Measurements from ENCODE around the gene SPARC.
"Not testable (repeated sequence)": the region's sequence is repeated elsewhere in the genome, so short reads cannot be mapped to it uniquely, and the experiment has no call there.

SPARC gene

DNA sequence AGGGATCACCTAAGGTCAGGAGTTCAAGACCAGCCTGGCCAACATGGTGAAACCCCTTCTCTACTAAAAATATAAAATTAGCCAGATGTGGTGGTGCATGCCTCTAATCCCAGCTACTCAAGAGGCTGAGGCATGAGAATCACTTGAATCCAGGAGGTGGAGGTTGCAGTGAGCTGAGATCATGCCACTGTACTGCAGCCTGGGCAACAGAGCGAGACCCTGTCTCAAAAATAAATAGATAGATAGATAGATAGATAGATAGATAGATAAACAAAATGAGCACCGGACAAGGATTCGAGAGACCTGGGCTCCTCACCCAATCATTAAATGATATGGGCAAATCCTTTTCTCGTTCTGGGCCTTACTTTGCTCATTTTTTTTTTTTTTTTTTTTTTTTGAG, 11.4 kb upstream of the SPARC start:
- peaks cover 21% of the 10 kb centered on the region for H3K4me1 ChIP-seq (ENCODE audit: control insufficient read depth, insufficient read depth, low read depth, low read length)
- H3K4me2 ChIP-seq (ENCODE audit: low read length, poor library complexity, severe bottlenecking); H3K23ac ChIP-seq (ENCODE audit: low read length in 2 of 2); H2BK5ac ChIP-seq (ENCODE audit: low read depth, low read length, poor library complexity, severe bottlenecking); DNase-seq; H3K9me3 ChIP-seq (ENCODE audit: control insufficient read depth, low read length); H2AFZ ChIP-seq (ENCODE audit: low read depth, low read length); H3K27me3 ChIP-seq (ENCODE audit: control insufficient read depth in 1 of 2, insufficient read depth in 1 of 2, low read length in 2 of 2); H3K4ac ChIP-seq (ENCODE audit: low read depth in 1 of 2, low read length in 2 of 2); H3K36me3 ChIP-seq (ENCODE audit: control insufficient read depth in 1 of 2, insufficient read depth in 2 of 2, low read depth in 1 of 2, low read length in 2 of 2); H3K4me3 ChIP-seq (ENCODE audit: insufficient read depth in 1 of 2, low read depth in 1 of 2, low read length in 2 of 2); H4K91ac ChIP-seq (ENCODE audit: low read length); H3K79me1 ChIP-seq (replicated peaks; ENCODE audit: low read length, poor library complexity, severe bottlenecking); H3K14ac ChIP-seq (ENCODE audit: low read length in 2 of 2); H4K8ac ChIP-seq (ENCODE audit: low read length): not testable (repeated sequence)
- H2AK5ac ChIP-seq (ENCODE audit: low read length, severe bottlenecking), result peak overlapping the region; percentile 99
- WGBS, result 100% methylated on average over 1 of the region's 4 CpGs
- H3K27ac ChIP-seq (ENCODE audit: low read length, poor library complexity, severe bottlenecking), result peak overlapping the region; percentile 98
- H2BK15ac ChIP-seq (ENCODE audit: low read depth, poor library complexity, severe bottlenecking), result peak overlapping the region; percentile 33
- H2BK12ac ChIP-seq (ENCODE audit: low read length in 2 of 2), result peak overlapping the region; percentile 85 to 100
- peak overlapping the region in 1 of 2 experiments; percentile 98 for H3K18ac ChIP-seq (ENCODE audit: low read depth in 1 of 2, low read length in 2 of 2)
- H3K9ac ChIP-seq (ENCODE audit: low read length), result peak overlapping the region; percentile 95
- peak overlapping the region; percentile 89 for H2BK120ac ChIP-seq (ENCODE audit: low read depth, low read length)

- H2BK120ac ChIP-seq (ENCODE audit: low read depth, low read length), result peak overlapping the region; percentile 89
- H3K4me3 ChIP-seq (ENCODE audit: insufficient read depth in 1 of 2, low read depth in 1 of 2, low read length in 2 of 2), result peak overlapping the region in 1 of 2 experiments; percentile 40
- H3K4ac ChIP-seq (ENCODE audit: low read depth in 1 of 2, low read length in 2 of 2), result peak overlapping the region; percentile 73 to 98
- peak overlapping the region in 1 of 2 experiments; percentile 87 for H3K14ac ChIP-seq (ENCODE audit: low read length in 2 of 2)
- H4K8ac ChIP-seq (ENCODE audit: low read length), result peak overlapping the region; percentile 41
- H3K4me2 ChIP-seq (ENCODE audit: low read length, poor library complexity, severe bottlenecking), result no peak overlapping the region
- H2BK5ac ChIP-seq (ENCODE audit: low read depth, low read length, poor library complexity, severe bottlenecking), result no peak overlapping the region
- peaks cover 4% of the 10 kb centered on the region for H3K79me1 ChIP-seq (replicated peaks; ENCODE audit: low read length, poor library complexity, severe bottlenecking)
- no peaks in the 10 kb centered on the region for H3K9me3 ChIP-seq (ENCODE audit: control insufficient read depth, low read length)
- H2AFZ ChIP-seq (ENCODE audit: low read depth, low read length), result no peak overlapping the region
- H3K18ac ChIP-seq (ENCODE audit: low read depth in 1 of 2, low read length in 2 of 2), result peak overlapping the region; percentile 56 to 98
- DNase-seq, result peak; percentile 34
- H2BK12ac ChIP-seq (ENCODE audit: low read length in 2 of 2), result peak overlapping the region; percentile 85 to 100
- peak overlapping the region; percentile 70 for H4K91ac ChIP-seq (ENCODE audit: low read length)
- H3K9ac ChIP-seq (ENCODE audit: low read length), result peak overlapping the region; percentile 95
- WGBS, result 79% methylated on average over 8 of the region's 8 CpGs
- peak overlapping the region; percentile 26 for H2BK15ac ChIP-seq (ENCODE audit: low read depth, poor library complexity, severe bottlenecking)
- peak overlapping the region; percentile 98 for H3K27ac ChIP-seq (ENCODE audit: low read length, poor library complexity, severe bottlenecking)
- H3K23ac ChIP-seq (ENCODE audit: low read length in 2 of 2), result peak overlapping the region in 1 of 2 experiments; percentile 81
- no peaks in the 10 kb centered on the region for H3K36me3 ChIP-seq (ENCODE audit: control insufficient read depth in 1 of 2, insufficient read depth in 2 of 2, low read depth in 1 of 2, low read length in 2 of 2)
- H3K4me1 ChIP-seq (ENCODE audit: control insufficient read depth, insufficient read depth, low read depth, low read length), result peaks cover 19% of the 10 kb centered on the region
- H3K27me3 ChIP-seq (ENCODE audit: control insufficient read depth in 1 of 2, insufficient read depth in 1 of 2, low read length in 2 of 2), result no peaks in the 10 kb centered on the region
- H2AK5ac ChIP-seq (ENCODE audit: low read length, severe bottlenecking), result peak overlapping the region; percentile 99
These were observed 10.7 kb upstream of the SPARC start for GRCh38 chr5:151697452-151697851.

- Histone ChIP-seq H3K9ac (ENCODE audit: low read length) (peak overlapping the region; percentile 95), H2BK120ac (ENCODE audit: low read depth, low read length) (peak overlapping the region; percentile 69), H2BK15ac (ENCODE audit: low read depth, poor library complexity, severe bottlenecking) (peak overlapping the region; percentile 65), H3K4me1 (ENCODE audit: control insufficient read depth, insufficient read depth, low read depth, low read length) (peaks cover 18% of the 10 kb centered on the region), H3K36me3 (ENCODE audit: control insufficient read depth in 1 of 2, insufficient read depth in 2 of 2, low read depth in 1 of 2, low read length in 2 of 2) (no peaks in the 10 kb centered on the region), H2AK5ac (ENCODE audit: low read length, severe bottlenecking) (peak overlapping the region; percentile 99), H3K27me3 (ENCODE audit: control insufficient read depth in 1 of 2, insufficient read depth in 1 of 2, low read length in 2 of 2) (no peaks in the 10 kb centered on the region), H3K18ac (ENCODE audit: low read depth in 1 of 2, low read length in 2 of 2) (peak overlapping the region; percentile 97 to 99), H2AFZ (ENCODE audit: low read depth, low read length) (peak overlapping the region; percentile 62), H3K4ac (ENCODE audit: low read depth in 1 of 2, low read length in 2 of 2) (peak overlapping the region; percentile 90 to 100), H2BK12ac (ENCODE audit: low read length in 2 of 2) (peak overlapping the region; percentile 96 to 99), H3K79me1 (replicated peaks; ENCODE audit: low read length, poor library complexity, severe bottlenecking) (peaks cover 4% of the 10 kb centered on the region), H3K4me2 (ENCODE audit: low read length, poor library complexity, severe bottlenecking) (no peak overlapping the region), H4K8ac (ENCODE audit: low read length) (peak overlapping the region; percentile 71), H3K14ac (ENCODE audit: low read length in 2 of 2) (peak overlapping the region in 1 of 2 experiments; percentile 84), H3K4me3 (ENCODE audit: insufficient read depth in 1 of 2, low read depth in 1 of 2, low read length in 2 of 2) (peak overlapping the region in 1 of 2 experiments; percentile 53), H4K91ac (ENCODE audit: low read length) (peak overlapping the region; percentile 96), H3K23ac (ENCODE audit: low read length in 2 of 2) (no peak overlapping the region), H3K27ac (ENCODE audit: low read length, poor library complexity, severe bottlenecking) (peak overlapping the region; percentile 96), H2BK5ac (ENCODE audit: low read depth, low read length, poor library complexity, severe bottlenecking) (peak overlapping the region; percentile 95), H3K9me3 (ENCODE audit: control insufficient read depth, low read length) (no peaks in the 10 kb centered on the region)
- 3% methylated on average over 20 of the region's 20 CpGs for WGBS
- DNase-seq, result peak; percentile 99
These were observed 9.9 kb upstream of the SPARC start for GRCh38 chr5:151696470-151697061.

DNA sequence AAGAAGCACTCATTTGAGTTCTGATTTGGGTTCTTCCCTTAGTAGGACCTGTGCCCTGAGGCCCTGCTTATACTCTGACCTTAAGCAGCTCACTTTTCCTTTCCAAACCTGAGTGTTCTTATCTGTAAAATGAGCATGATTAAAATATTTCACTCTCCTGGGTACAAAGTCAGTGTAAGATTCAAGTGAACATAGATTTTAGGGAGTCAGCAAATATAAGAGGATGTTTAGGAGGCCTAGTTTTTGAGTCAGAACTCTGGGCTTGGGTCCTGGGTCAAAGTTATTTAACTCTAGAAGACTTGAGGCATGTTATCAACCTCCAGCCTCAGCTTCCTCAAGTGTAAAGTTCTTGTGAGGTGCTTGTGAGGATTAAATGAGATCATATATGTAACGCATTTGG, 8.7 kb upstream of the SPARC start:
- Histone ChIP-seq H4K8ac (ENCODE audit: low read length) (no peak overlapping the region), H2AFZ (ENCODE audit: low read depth, low read length) (no peak overlapping the region), H3K4me1 (ENCODE audit: control insufficient read depth, insufficient read depth, low read depth, low read length) (peaks cover 21% of the 10 kb centered on the region), H3K23ac (ENCODE audit: low read length in 2 of 2) (no peak overlapping the region), H2BK120ac (ENCODE audit: low read depth, low read length) (no peak overlapping the region), H3K36me3 (ENCODE audit: control insufficient read depth in 1 of 2, insufficient read depth in 2 of 2, low read depth in 1 of 2, low read length in 2 of 2) (no peaks in the 10 kb centered on the region), H3K9me3 (ENCODE audit: control insufficient read depth, low read length) (no peaks in the 10 kb centered on the region), H3K9ac (ENCODE audit: low read length) (peak overlapping the region; percentile 95), H3K4ac (ENCODE audit: low read depth in 1 of 2, low read length in 2 of 2) (peak overlapping the region in 1 of 2 experiments; percentile 70), H4K91ac (ENCODE audit: low read length) (no peak overlapping the region), H3K18ac (ENCODE audit: low read depth in 1 of 2, low read length in 2 of 2) (no peak overlapping the region), H2BK12ac (ENCODE audit: low read length in 2 of 2) (peak overlapping the region in 1 of 2 experiments; percentile 94), H2AK5ac (ENCODE audit: low read length, severe bottlenecking) (peak overlapping the region; percentile 78), H2BK15ac (ENCODE audit: low read depth, poor library complexity, severe bottlenecking) (no peak overlapping the region), H3K4me3 (ENCODE audit: insufficient read depth in 1 of 2, low read depth in 1 of 2, low read length in 2 of 2) (no peak overlapping the region), H3K79me1 (replicated peaks; ENCODE audit: low read length, poor library complexity, severe bottlenecking) (peaks cover 4% of the 10 kb centered on the region), H3K27ac (ENCODE audit: low read length, poor library complexity, severe bottlenecking) (peak overlapping the region; percentile 96), H3K4me2 (ENCODE audit: low read length, poor library complexity, severe bottlenecking) (no peak overlapping the region), H3K27me3 (ENCODE audit: control insufficient read depth in 1 of 2, insufficient read depth in 1 of 2, low read length in 2 of 2) (no peaks in the 10 kb centered on the region), H2BK5ac (ENCODE audit: low read depth, low read length, poor library complexity, severe bottlenecking) (no peak overlapping the region), H3K14ac (ENCODE audit: low read length in 2 of 2) (no peak overlapping the region)
- DNase-seq, result no peak
- no CpG with 5 or more reads among the region's 1 CpG for WGBS

All from mesenchymal stem cell (in vitro differentiated cells and primary cell).